GM13976 (cell line): ENCODE measurements around the gene DAB1.
"Not testable (repeated sequence)": the region's sequence is repeated elsewhere in the genome, so short reads cannot be mapped to it uniquely, and the experiment has no call there.

Experiments used
- DNase-seq: peaks from one replicate; pipeline ENCODE4 v3.0.0; 2012; ENCODE audit warnings: low spot score
- in situ Hi-C: fragments of 300-500 bp; cut with MboI; formaldehyde crosslinking; loops from one replicate; pipeline ENCODE4 v1.12.0; 2022; ENCODE audit warnings: low sequenced_read_pairs, mixed read lengths, inconsistent platforms; ENCODE audit not compliant: unreplicated experiment
- TF ChIP-seq, protein P1 (sequence below): IDR thresholded peaks from 2 replicates; pipeline ENCODE4 v1.5.1; 2012; ENCODE audit warnings: borderline replicate concordance, mild to moderate bottlenecking; ENCODE audit not compliant: insufficient read depth; ENCODE audit errors: extremely low read depth, missing control alignments, control extremely low read depth

DAB1 gene

DNA sequence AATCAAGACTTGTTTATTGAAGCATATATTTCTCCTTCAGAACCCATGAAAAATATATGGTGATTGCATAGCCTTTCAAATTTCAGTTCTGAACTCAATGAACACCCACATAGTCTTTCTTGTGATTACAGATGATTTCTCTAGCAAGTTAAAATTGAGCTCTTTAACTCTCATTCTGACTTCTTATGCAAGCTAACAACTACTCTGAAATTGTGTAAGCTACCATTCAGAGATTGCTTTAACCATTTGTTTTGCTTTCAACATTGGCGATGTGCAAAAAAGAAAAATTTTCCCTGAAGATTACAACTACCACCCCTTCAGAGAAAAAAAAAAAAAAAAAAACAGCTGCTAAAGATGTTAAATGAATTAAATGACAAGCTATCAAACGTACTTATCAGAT is 193.9 kb downstream of the DAB1 start:
- TF ChIP-seq, protein P1, sequence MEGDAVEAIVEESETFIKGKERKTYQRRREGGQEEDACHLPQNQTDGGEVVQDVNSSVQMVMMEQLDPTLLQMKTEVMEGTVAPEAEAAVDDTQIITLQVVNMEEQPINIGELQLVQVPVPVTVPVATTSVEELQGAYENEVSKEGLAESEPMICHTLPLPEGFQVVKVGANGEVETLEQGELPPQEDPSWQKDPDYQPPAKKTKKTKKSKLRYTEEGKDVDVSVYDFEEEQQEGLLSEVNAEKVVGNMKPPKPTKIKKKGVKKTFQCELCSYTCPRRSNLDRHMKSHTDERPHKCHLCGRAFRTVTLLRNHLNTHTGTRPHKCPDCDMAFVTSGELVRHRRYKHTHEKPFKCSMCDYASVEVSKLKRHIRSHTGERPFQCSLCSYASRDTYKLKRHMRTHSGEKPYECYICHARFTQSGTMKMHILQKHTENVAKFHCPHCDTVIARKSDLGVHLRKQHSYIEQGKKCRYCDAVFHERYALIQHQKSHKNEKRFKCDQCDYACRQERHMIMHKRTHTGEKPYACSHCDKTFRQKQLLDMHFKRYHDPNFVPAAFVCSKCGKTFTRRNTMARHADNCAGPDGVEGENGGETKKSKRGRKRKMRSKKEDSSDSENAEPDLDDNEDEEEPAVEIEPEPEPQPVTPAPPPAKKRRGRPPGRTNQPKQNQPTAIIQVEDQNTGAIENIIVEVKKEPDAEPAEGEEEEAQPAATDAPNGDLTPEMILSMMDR, result no peak
- in situ Hi-C loops, result no loop called here
- no peak for DNase-seq

DNA sequence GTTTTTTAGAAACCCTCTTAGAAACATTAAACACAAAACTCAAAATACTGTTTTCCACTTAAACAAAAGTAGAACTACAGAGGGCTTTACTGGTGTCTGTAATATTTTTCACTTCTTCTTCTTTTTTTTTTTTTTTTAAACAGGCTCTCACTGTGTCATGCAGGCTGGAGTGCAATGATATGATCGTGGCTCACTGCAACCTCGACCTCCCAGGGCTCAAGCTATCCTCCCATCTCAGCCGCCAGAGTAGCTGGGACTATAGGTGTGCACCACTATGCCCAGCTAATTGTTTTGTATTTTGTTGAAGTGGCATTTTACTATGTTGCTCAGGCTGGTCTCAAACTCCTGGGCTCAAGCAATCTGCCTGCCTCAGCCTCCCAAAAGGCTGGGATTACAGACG is 194.8 kb downstream of the DAB1 start:
- in situ Hi-C loops, result no loop called here
- TF ChIP-seq, protein P1, result no peak
- no peak for DNase-seq

DNA sequence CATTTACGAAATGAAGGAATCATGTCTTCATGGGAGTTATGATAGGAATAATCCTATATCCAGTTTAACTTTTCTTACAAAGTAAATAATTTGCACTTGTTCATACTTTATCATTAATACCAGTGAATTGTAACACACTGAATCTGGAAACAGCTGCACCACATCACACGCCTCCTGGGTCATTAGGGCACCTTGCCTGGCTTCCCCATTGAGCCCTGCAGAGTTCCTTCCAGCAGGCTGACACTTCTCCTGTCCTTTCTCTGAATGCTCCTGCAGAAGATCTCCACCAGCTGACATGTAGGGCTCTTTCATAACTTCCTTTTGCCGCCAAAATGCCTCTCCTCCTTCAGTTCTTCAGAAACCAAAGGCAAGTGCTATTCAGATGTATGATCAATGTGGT is 201.1 kb downstream of the DAB1 start:
- TF ChIP-seq, protein P1, result no peak
- in situ Hi-C loops, result no loop called here
- DNase-seq, result no peak

DNA sequence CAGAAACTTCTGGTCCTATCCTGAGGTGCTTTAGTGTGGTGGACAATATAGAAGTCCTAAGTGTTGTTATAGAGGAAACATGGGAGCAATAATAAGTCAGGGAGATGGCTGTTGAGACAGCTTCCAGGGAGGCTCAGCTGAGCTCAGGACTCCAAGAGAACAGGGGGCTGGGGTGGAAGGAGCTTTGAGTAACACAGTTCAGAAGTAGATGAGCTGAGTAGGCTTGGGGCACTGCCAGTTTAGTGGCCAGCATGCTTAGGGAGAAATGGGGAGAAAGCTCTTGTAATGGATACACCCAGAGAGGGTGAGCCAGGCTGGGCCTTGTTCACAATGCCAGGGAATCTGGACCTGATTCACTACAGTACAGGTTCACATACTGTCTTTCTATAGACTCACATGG is 201.6 kb downstream of the DAB1 start:
- TF ChIP-seq, protein P1, result no peak
- no peak for DNase-seq
- in situ Hi-C loops, result no loop called here

DNA sequence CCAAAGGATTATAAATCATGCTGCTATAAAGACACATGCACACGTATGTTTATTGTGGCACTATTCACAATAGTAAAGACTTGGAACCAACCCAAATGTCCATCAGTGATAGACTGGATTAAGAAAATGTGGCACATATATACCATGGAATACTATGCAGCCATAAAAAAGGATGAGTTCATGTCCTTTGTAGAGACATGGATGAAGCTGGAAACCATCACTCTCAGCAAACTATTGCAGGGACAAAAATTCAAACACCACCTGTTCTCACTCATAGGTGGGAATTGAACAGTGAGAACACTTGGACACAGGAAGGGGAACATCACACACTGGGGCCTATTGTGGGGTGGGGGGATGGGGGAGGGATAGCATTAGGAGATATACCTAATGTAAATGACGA is 203.0 kb downstream of the DAB1 start:
- DNase-seq, in situ Hi-C loops: not testable (repeated sequence)

DNA sequence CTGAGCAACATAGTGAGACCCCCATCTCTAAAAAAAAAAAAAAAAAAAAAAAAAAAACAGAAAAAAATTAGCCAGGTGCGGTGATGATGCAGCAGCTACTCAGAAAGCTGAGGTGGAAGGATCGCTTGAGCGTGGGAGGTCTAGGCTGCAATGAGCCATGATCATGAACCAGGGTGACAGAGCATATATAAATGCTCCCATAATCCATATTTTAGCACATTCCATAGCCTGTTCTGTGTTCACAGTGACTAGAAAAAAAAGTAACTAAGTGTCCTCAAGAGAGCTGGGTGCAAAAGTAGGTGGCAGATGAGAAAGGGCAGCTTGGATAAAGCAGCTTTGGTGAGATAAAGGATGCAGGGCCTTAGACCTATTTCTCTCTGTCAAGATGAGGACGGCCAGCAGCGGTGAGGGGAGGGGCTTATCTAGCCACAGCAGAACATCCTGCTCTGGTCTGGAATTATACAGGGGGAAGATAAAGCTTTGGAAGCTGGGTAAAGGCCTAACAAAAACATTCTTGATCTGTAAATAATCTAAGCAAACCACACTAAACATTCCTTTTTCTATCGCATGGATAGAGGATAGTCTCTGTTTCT is 205.3 kb downstream of the DAB1 start:
- no peak for DNase-seq
- TF ChIP-seq, protein P1, result no peak
- in situ Hi-C loops, result no loop called here

DNA sequence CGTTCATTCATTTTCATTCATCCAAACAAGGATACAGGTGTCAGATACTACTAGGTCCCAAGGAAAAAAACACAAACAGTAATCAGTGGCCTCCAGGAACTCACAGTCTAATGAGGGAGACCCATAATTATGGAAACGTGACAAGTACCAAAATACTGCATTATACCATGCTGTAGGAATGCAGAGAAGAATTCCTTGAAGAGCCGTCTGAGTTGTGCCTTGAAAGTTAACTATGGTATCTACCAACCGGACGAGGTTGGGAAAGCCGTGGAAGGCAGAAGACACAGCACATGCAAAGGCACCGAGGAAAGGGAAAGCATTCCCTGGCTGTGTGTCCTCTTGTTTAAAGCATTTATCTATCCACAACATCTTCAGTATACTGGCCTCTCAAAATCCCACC is 206.0 kb downstream of the DAB1 start:
- no peak for DNase-seq
- in situ Hi-C loops, result no loop called here

More for the DNA sequence above, 206.0 kb downstream of the DAB1 start:
- TF ChIP-seq, protein P1, result no peak
